Activated CD8-positive, alpha-beta T cell treated with anti-CD3 and anti-CD28 coated beads for 36 hours (primary cell): ENCODE data around the gene TBC1D32. TPM values are rescaled to one million over a fixed set of nuclear protein-coding genes. Genes with fewer than 3 reads are reported as not detected.

ENCODE experiments used
- ATAC-seq: fragments of 200-7000 bp; cut with Tn5 transposase; one replicate; pipeline ENCODE4 v1.10.0; 2021; ENCODE audit warnings: mild to moderate bottlenecking, moderate library complexity
- CTCF ChIA-PET: fragments of 350-600 bp; sonication (Branson Sonifier 250); formaldehyde crosslinking; loops from one replicate; lab custom pipeline; 2021; ENCODE audit warnings: antibody characterized with exemption; lab: Charles Lee
- POLR2A ChIA-PET: fragments of 350-600 bp; sonication (Branson Sonifier 250); formaldehyde crosslinking; loops from one replicate; lab custom pipeline; 2021; ENCODE audit warnings: antibody characterized with exemption; lab: Charles Lee
- DNase-seq: peaks from one replicate; pipeline ENCODE4 v3.0.0-alpha.2; 2020
- H3K27ac Mint-ChIP-seq: one replicate; pipeline ENCODE4 v1.8.0; 2021; ENCODE audit warnings: mild to moderate bottlenecking, mixed read lengths
- H3K27me3 Mint-ChIP-seq: one replicate; pipeline ENCODE4 v1.8.0; 2021; ENCODE audit warnings: mixed read lengths
- H3K36me3 Mint-ChIP-seq: one replicate; pipeline ENCODE4 v1.8.0; 2021; ENCODE audit warnings: low read depth, mixed read lengths
- H3K4me1 Mint-ChIP-seq: one replicate; pipeline ENCODE4 v1.8.0; 2021; ENCODE audit warnings: low read depth, mixed read lengths
- H3K4me3 Mint-ChIP-seq: one replicate; pipeline ENCODE4 v1.8.0; 2021; ENCODE audit warnings: mild to moderate bottlenecking, moderate library complexity, mixed read lengths
- H3K9me3 Mint-ChIP-seq: one replicate; pipeline ENCODE4 v1.8.0; 2021; ENCODE audit warnings: mixed read lengths
- intact Hi-C: fragments of 100-400 bp; cut with micrococcal nuclease; formaldehyde crosslinking; loops from one replicate; pipeline ENCODE4 v1.10.0; 2022
- total RNA-seq, 2 experiments: library from RNA; stranded (reverse); gene quantifications; one replicate each; pipeline ENCODE4 v1.2.3, GENCODE V29; 2021
- TF ChIP-seq, protein P1 (sequence below): fragments of 200-600 bp; IDR thresholded peaks from one replicate; pipeline ENCODE4 v1.8.0; 2022; ENCODE audit warnings: antibody characterized with exemption, mild to moderate bottlenecking

The TBC1D32 gene
- total RNA-seq, 2 experiments from 2014 or later: 8.1 to 10.4 TPM

DNA sequence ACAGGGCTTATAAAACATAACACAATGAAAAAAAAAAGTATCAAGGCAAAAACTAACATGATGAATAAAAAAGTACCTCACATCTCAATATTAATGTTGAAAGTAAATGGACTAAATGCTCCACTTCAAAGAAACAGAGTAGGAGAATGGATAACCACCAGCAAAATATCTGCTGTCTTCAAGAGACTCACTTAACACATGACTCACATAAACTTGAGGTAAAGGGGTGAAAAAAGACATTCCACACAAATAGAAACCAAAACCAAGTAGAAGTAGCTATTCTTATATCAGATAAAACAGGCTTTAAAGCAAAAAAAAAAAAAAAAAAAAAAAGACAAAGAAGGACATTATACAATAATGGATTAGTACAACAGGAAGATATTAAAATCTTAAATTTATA lies 86.9 kb downstream of the TBC1D32 start:
- CTCF ChIA-PET: interaction anchor here (1.2 kb wide), 1 partner anchor 192 kb away, joined by 3 read pairs; no protein-coding TSS in a partner anchor
- Mint-ChIP-seq H3K4me3 (no peak overlapping the region), H3K27me3 (no peaks in the 10 kb centered on the region), H3K36me3 (peaks cover 70% of the 10 kb centered on the region), H3K4me1 (peaks cover 14% of the 10 kb centered on the region), H3K27ac (no peak overlapping the region), H3K9me3 (peaks cover 26% of the 10 kb centered on the region)
- DNase-seq: no peak
- intact Hi-C loops: no loop called here
- TF ChIP-seq, protein P1, sequence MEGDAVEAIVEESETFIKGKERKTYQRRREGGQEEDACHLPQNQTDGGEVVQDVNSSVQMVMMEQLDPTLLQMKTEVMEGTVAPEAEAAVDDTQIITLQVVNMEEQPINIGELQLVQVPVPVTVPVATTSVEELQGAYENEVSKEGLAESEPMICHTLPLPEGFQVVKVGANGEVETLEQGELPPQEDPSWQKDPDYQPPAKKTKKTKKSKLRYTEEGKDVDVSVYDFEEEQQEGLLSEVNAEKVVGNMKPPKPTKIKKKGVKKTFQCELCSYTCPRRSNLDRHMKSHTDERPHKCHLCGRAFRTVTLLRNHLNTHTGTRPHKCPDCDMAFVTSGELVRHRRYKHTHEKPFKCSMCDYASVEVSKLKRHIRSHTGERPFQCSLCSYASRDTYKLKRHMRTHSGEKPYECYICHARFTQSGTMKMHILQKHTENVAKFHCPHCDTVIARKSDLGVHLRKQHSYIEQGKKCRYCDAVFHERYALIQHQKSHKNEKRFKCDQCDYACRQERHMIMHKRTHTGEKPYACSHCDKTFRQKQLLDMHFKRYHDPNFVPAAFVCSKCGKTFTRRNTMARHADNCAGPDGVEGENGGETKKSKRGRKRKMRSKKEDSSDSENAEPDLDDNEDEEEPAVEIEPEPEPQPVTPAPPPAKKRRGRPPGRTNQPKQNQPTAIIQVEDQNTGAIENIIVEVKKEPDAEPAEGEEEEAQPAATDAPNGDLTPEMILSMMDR: no peak
- peak; percentile 81 for ATAC-seq
- POLR2A ChIA-PET: interaction anchor here (0.6 kb wide), 1 partner anchor 39 kb away, joined by 3 read pairs; no protein-coding TSS in a partner anchor

DNA sequence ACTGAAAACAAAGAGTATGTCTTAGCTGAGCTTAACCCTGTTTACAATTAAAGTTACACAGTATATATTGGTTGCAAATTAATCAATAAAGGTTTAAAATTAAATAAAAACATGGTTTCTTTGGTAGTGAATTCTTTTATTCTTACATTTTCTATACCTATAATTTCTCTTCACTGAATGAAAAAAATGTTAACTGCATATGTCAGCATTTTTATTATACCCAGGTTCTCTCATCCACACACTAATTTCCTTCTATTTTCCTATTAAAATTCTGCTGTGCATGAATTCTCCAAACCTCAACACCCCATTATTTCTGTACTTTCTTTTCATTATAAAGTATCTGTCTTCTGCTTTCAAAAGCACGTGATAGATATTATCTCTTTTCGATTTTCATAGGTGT lies 91.9 kb downstream of the TBC1D32 start:
- peaks cover 5% of the 10 kb centered on the region for H3K4me1 Mint-ChIP-seq
- H3K4me3 Mint-ChIP-seq: no peak overlapping the region
- H3K36me3 Mint-ChIP-seq: peaks cover 39% of the 10 kb centered on the region
- intact Hi-C loops: no loop called here
- H3K27me3 Mint-ChIP-seq: no peaks in the 10 kb centered on the region
- H3K27ac Mint-ChIP-seq: no peak overlapping the region
- CTCF ChIA-PET: no interaction called here
- POLR2A ChIA-PET: no interaction called here
- TF ChIP-seq, protein P1: no peak
- peaks cover 5% of the 10 kb centered on the region for H3K9me3 Mint-ChIP-seq
- DNase-seq: no peak
- ATAC-seq: no peak

DNA sequence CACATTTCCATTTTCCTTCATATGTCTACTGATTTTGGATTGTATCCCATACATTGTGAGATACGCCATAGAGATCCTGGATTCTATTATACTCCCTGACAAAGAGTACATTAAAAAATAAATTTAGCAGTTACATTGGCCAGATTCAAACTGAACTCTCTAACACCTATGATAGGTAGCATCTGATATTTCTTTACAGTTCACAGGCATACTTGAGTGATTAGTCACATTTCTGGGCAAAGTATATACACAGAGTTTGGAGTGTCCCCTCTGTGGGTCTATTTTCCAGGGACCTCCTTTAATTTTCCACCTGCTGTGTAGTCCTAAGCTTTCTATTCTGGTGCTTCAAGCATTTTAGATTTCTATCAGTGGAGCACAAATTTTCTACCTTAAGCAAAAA lies 96.4 kb downstream of the TBC1D32 start:
- Mint-ChIP-seq H3K4me1 (no peaks in the 10 kb centered on the region), H3K27me3 (no peaks in the 10 kb centered on the region), H3K4me3 (no peak overlapping the region), H3K27ac (no peak overlapping the region), H3K36me3 (peaks cover 28% of the 10 kb centered on the region), H3K9me3 (no peaks in the 10 kb centered on the region)
- intact Hi-C loops: no loop called here
- TF ChIP-seq, protein P1: no peak
- ATAC-seq (no peak), DNase-seq (no peak)
- ChIA-PET POLR2A (no interaction called here), CTCF (no interaction called here)

DNA sequence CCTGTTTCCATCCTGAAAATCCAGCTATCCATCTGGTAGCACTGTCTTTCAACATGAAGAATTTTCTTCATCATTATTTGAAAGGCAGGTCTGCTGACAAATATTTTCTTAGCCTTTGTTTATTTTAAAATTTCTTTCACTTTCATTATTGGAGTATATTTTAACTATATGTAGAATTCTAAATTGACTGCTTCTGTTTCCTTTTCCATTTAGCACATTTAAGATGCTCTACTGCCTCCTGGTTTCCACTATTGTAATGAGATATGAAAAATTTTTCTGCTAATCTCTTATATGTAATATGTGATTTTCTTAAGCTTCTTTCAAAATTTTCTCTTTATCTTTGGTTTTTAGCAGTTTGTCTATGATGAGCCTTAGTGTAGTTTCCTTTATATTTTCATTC lies 97.3 kb downstream of the TBC1D32 start:
- intact Hi-C loops: no loop called here
- H3K4me3 Mint-ChIP-seq: no peak overlapping the region
- no peaks in the 10 kb centered on the region for H3K9me3 Mint-ChIP-seq
- H3K4me1 Mint-ChIP-seq: no peaks in the 10 kb centered on the region
- H3K27ac Mint-ChIP-seq: no peak overlapping the region
- POLR2A ChIA-PET: no interaction called here
- no peak for ATAC-seq
- CTCF ChIA-PET: no interaction called here
- DNase-seq: no peak
- no peaks in the 10 kb centered on the region for H3K27me3 Mint-ChIP-seq
- TF ChIP-seq, protein P1: no peak
- H3K36me3 Mint-ChIP-seq: peaks cover 35% of the 10 kb centered on the region

DNA sequence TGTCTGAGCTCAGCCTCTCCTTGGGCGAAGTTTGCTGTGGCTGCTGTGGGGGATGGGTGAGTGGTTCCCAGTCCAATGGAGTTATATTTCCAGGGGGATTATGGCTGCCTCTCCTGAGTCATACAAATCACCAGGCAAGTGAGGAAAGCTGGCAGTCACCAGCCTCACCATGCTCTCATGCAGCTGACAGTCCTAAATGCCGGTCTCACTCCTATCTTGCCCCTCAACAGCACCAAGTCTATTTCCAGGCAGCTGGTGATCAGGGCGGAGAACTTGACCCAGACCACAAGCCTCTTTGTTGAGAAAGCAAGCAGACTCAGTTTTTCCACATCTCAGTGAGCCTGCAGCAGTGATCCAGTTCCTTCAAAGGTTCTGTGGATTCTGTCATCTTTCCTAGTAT lies 98.9 kb downstream of the TBC1D32 start:
- Mint-ChIP-seq H3K36me3 (peaks cover 33% of the 10 kb centered on the region), H3K4me3 (no peak overlapping the region), H3K4me1 (no peaks in the 10 kb centered on the region), H3K27ac (no peak overlapping the region), H3K27me3 (no peaks in the 10 kb centered on the region), H3K9me3 (no peaks in the 10 kb centered on the region)
- POLR2A ChIA-PET: no interaction called here
- no peak for ATAC-seq
- DNase-seq: no peak
- CTCF ChIA-PET: no interaction called here
- intact Hi-C loops: no loop called here
- TF ChIP-seq, protein P1: no peak
